ENCODE data around the gene GLIS1. TPM values are rescaled to one million over a fixed set of nuclear protein-coding genes. Genes with fewer than 3 reads are reported as not detected.

GLIS1 gene
- total RNA-seq, 1 experiment from 2014 or later: 0.39 TPM

- Histone ChIP-seq H3K27me3 (ENCODE audit: insufficient read depth, low read length) (no peaks in the 10 kb centered on the region), H4K20me1 (ENCODE audit: insufficient read depth) (no peaks in the 10 kb centered on the region), H3K27ac (ENCODE audit: low read depth, low read length) (no peak overlapping the region), H3K4me2 (ENCODE audit: low read length) (no peak overlapping the region), H3K9me2 (ENCODE audit: insufficient read depth) (no peaks in the 10 kb centered on the region), H2AFZ (ENCODE audit: low read depth, low read length, poor library complexity, severe bottlenecking) (no peak overlapping the region), H3K9me3 (ENCODE audit: control insufficient read depth in 1 of 2, insufficient read depth in 1 of 2, low read depth in 1 of 2, low read length in 2 of 2) (no peaks in the 10 kb centered on the region), H3K79me2 (ENCODE audit: insufficient read depth, low read length) (no peaks in the 10 kb centered on the region), H3K4me1 (ENCODE audit: control insufficient read depth in 1 of 2, insufficient read depth in 2 of 2, low read length in 2 of 2) (no peaks in the 10 kb centered on the region), H3K9ac (ENCODE audit: low read length) (no peak overlapping the region), H3K36me3 (ENCODE audit: control insufficient read depth in 1 of 2, insufficient read depth in 2 of 2, low read length in 2 of 2) (no peaks in the 10 kb centered on the region), H3K4me3 (replicated peaks in 1 of 2; ENCODE audit: low read depth in 1 of 2, low read length in 2 of 2) (no peak overlapping the region)
- DNase-seq (ENCODE audit: low read depth, low spot score) (no peak), ATAC-seq (no peak)
- TF ChIP-seq POLR2AphosphoS5 (IDR thresholded peaks at IDR 0.05; ENCODE audit: low read depth, low read length) (no peak), EZH2phosphoT487 (IDR thresholded peaks at IDR 0.05; ENCODE audit: borderline replicate concordance) (no peak), MAX (IDR thresholded peaks at IDR 0.05) (no peak), CTCF (IDR thresholded peaks at IDR 0.05 in 2 of 3, conservative IDR thresholded peaks at IDR 0.05 in 1 of 3; ENCODE audit: borderline replicate concordance in 1 of 3, insufficient read depth in 1 of 3, low read depth in 2 of 3, low read length in 2 of 3) (no peak), YY1 (IDR thresholded peaks at IDR 0.05; ENCODE audit: extremely low read depth, insufficient replicate concordance, low read depth, low read length) (no peak), SP1 (IDR thresholded peaks at IDR 0.05; ENCODE audit: low read depth) (no peak), TCF7L2 (IDR thresholded peaks at IDR 0.05; ENCODE audit: borderline replicate concordance, extremely low read depth, insufficient read depth, insufficient read length) (no peak), CBX3 (IDR thresholded peaks at IDR 0.05; ENCODE audit: low read depth) (no peak), FOSL1 (IDR thresholded peaks at IDR 0.05; ENCODE audit: low read depth) (no peak), ZFX (IDR thresholded peaks at IDR 0.05) (no peak), ZBTB33 (IDR thresholded peaks at IDR 0.05; ENCODE audit: extremely low read depth, insufficient replicate concordance, low read length) (no peak), SIN3A (IDR thresholded peaks at IDR 0.05; ENCODE audit: low read depth) (no peak)
- intact Hi-C loops (cut with micrococcal nuclease): no loop called here
- no TSS peak for BruUV-seq (replicated peaks)
- ChIA-PET RAD21 (ENCODE audit: low non-redundant PET in 1 of 2, low total read pairs in 2 of 2, uncharacterized antibody in 2 of 2, unreplicated experiment in 2 of 2) (no interaction called here), CTCF (no interaction called here), POLR2A (no interaction called here)
Measured at GRCh38 chr1:53526451-53527101, 212.4 kb downstream of the GLIS1 start.
